ENCODE data around the gene CEP97. TPM values are rescaled to one million over a fixed set of nuclear protein-coding genes. Genes with fewer than 3 reads are reported as not detected.

CEP97 gene
- polyA plus RNA-seq, 2 donors = 0.94 to 1.1 TPM

Other genes with a start within 250 kb of the CEP97 start
- gene SENP7, start 211.4 kb upstream of the CEP97 start, polyA plus RNA-seq = 1 to 10 TPM; 4.2 to 6.4 TPM
- 10 to 100 TPM; 10.4 to 19.8 TPM for gene TRMT10C, start 162.7 kb upstream of the CEP97 start, polyA plus RNA-seq
- gene PCNP, start 150.4 kb upstream of the CEP97 start, polyA plus RNA-seq = 10 to 100 TPM; 45.9 to 58.4 TPM
- gene ZBTB11, start 47.5 kb upstream of the CEP97 start, polyA plus RNA-seq = 1 to 10 TPM; 5.0 to 6.7 TPM
- 1,000 to 10,000 TPM; 1,475 to 2,292 TPM for gene RPL24, start 37.9 kb upstream of the CEP97 start, polyA plus RNA-seq
- 1 to 10 TPM in 1 of 2 donors, under 1 TPM in 1; 0.94 to 1.8 TPM for gene NXPE3, start 54.6 kb downstream of the CEP97 start, polyA plus RNA-seq
- gene NFKBIZ, start 124.9 kb downstream of the CEP97 start, polyA plus RNA-seq = 10 to 100 TPM; 14.4 to 30.3 TPM

Data from esophagus (tissue), 2 donors.